ENCODE results near the gene MRPS25.

The MRPS25 gene

GRCh38 chr3:15064835-15065549, at the start of gene MRPS25:
TSS of gene MRPS25 (minus strand) at chr3:15065315. CDS start at chr3:15065194, 121 bp downstream.
- DNase-seq = peak; percentile 81

- no peak for DNase-seq
These were observed 48.8 kb upstream of the MRPS25 start for GRCh38 chr3:15113884-15114283.

- no peak for DNase-seq
These were observed 48.4 kb upstream of the MRPS25 start for GRCh38 chr3:15113471-15113870.

- DNase-seq = no peak
These were observed 46.9 kb upstream of the MRPS25 start for GRCh38 chr3:15112011-15112410.

GRCh38 chr3:15110206-15110605, 45.1 kb upstream of the MRPS25 start:
- DNase-seq = no peak

- DNase-seq = no peak
These were observed 43.8 kb upstream of the MRPS25 start for GRCh38 chr3:15108869-15109268.

GRCh38 chr3:15108082-15108545, 43.0 kb upstream of the MRPS25 start:
- peak; percentile 63 for DNase-seq

GRCh38 chr3:15107075-15107947, 42.2 kb upstream of the MRPS25 start:
- no peak for DNase-seq

- DNase-seq = no peak
These were observed 37.7 kb upstream of the MRPS25 start for GRCh38 chr3:15102836-15103235.

- no peak for DNase-seq
These were observed 37.1 kb upstream of the MRPS25 start for GRCh38 chr3:15102256-15102655.

GRCh38 chr3:15099364-15100098, 34.4 kb upstream of the MRPS25 start:
- peak; percentile 5 for DNase-seq

- peak; percentile 91 for DNase-seq
These were observed 33.6 kb upstream of the MRPS25 start, which contains the start of gene RBSN for GRCh38 chr3:15098503-15099363. TSS of gene RBSN (minus strand) at chr3:15099148. CDS start at chr3:15096120, 3,028 bp downstream.

GRCh38 chr3:15097891-15098290, 32.8 kb upstream of the MRPS25 start:
- DNase-seq = no peak

- DNase-seq = no peak
These were observed 30.9 kb upstream of the MRPS25 start for GRCh38 chr3:15096046-15096445.

- DNase-seq = no peak
These were observed 29.2 kb upstream of the MRPS25 start for GRCh38 chr3:15094187-15094875.

GRCh38 chr3:15092686-15093085, 27.6 kb upstream of the MRPS25 start:
- no peak for DNase-seq

- DNase-seq = no peak
These were observed 26.5 kb upstream of the MRPS25 start for GRCh38 chr3:15091575-15091974.

- DNase-seq = no peak
These were observed 24.1 kb upstream of the MRPS25 start for GRCh38 chr3:15089201-15089600.

GRCh38 chr3:15086699-15087098, 21.6 kb upstream of the MRPS25 start:
- no peak for DNase-seq

- no peak for DNase-seq
These were observed 21.1 kb upstream of the MRPS25 start for GRCh38 chr3:15086263-15086662.

- no peak for DNase-seq
These were observed 18.1 kb upstream of the MRPS25 start for GRCh38 chr3:15083252-15083651.
